RPMI8226 (cell line): ENCODE measurements around the gene NYAP1.
"Not testable (repeated sequence)": the region's sequence is repeated elsewhere in the genome, so short reads cannot be mapped to it uniquely, and the experiment has no call there.

Experiments used
- DNase-seq: peaks from one replicate; pipeline ENCODE4 v3.0.0-alpha.2; 2015

NYAP1 gene

GRCh38 chr7:100515072-100515532, 31.4 kb downstream of the NYAP1 start:
- DNase-seq, result no peak

GRCh38 chr7:100516135-100516812, 32.5 kb downstream of the NYAP1 start:
- peak; percentile 84 for DNase-seq

- no peak for DNase-seq
These were observed 33.6 kb downstream of the NYAP1 start for GRCh38 chr7:100517305-100517704.

- no peak for DNase-seq
These were observed 35.9 kb downstream of the NYAP1 start for GRCh38 chr7:100519580-100519979.

- DNase-seq, result no peak
These were observed 36.4 kb downstream of the NYAP1 start for GRCh38 chr7:100520138-100520537.

GRCh38 chr7:100521076-100521475, 37.3 kb downstream of the NYAP1 start:
- DNase-seq, result no peak

- DNase-seq, result peak; percentile 58
These were observed 38.3 kb downstream of the NYAP1 start for GRCh38 chr7:100521909-100522593.

GRCh38 chr7:100523192-100523591, 39.5 kb downstream of the NYAP1 start:
- DNase-seq, result not testable (repeated sequence)

- not testable (repeated sequence) for DNase-seq
These were observed 44.6 kb downstream of the NYAP1 start for GRCh38 chr7:100528108-100528866.

- DNase-seq, result no peak
These were observed 48.7 kb downstream of the NYAP1 start for GRCh38 chr7:100532165-100533022.

- DNase-seq, result not testable (repeated sequence)
These were observed 52.3 kb downstream of the NYAP1 start for GRCh38 chr7:100535982-100536381.

- not testable (repeated sequence) for DNase-seq
These were observed 53.0 kb downstream of the NYAP1 start for GRCh38 chr7:100536695-100537094.

- DNase-seq, result no peak
These were observed 54.6 kb downstream of the NYAP1 start for GRCh38 chr7:100538348-100538653.

GRCh38 chr7:100538654-100539435, 55.1 kb downstream of the NYAP1 start, which contains the start of gene AGFG2:
Gene AGFG2, plus strand, starts transcription at chr7:100539203. Its CDS starts 144 bp downstream, at chr7:100539347.
- peak; percentile 100 for DNase-seq

GRCh38 chr7:100539436-100540006, 55.8 kb downstream of the NYAP1 start:
- DNase-seq, result peak; percentile 21

- no peak for DNase-seq
These were observed 56.5 kb downstream of the NYAP1 start for GRCh38 chr7:100540073-100540723.

GRCh38 chr7:100541309-100541708, 57.6 kb downstream of the NYAP1 start:
- not testable (repeated sequence) for DNase-seq

- no peak for DNase-seq
These were observed 59.9 kb downstream of the NYAP1 start for GRCh38 chr7:100543586-100543985.

GRCh38 chr7:100544386-100544785, 60.7 kb downstream of the NYAP1 start:
- no peak for DNase-seq
